Smooth muscle cell (in vitro differentiated cells): Measurements from ENCODE around the gene MKRN3. TPM values are rescaled to one million over a fixed set of nuclear protein-coding genes. Genes with fewer than 3 reads are reported as not detected.

Source experiments
- DNase-seq: peaks from one replicate; lab custom pipeline; 2025; ENCODE audit not compliant: unreplicated experiment; lab: John Stamatoyannopoulos, UW
- H2AFZ ChIP-seq: fragments of 200-600 bp; sonication (generic); 2 replicates; pipeline ENCODE4 v1.6.0; 2016; ENCODE audit warnings: antibody characterized with exemption, low read depth, mild to moderate bottlenecking
- H3F3A ChIP-seq: fragments of 200-600 bp; sonication (generic); 2 replicates; pipeline ENCODE4 v1.6.0; 2017; ENCODE audit warnings: antibody characterized with exemption, low read depth
- H3K27ac ChIP-seq: fragments of 200-600 bp; sonication (generic); 2 replicates; pipeline ENCODE4 v1.5.1; 2016; ENCODE audit warnings: low read depth, mild to moderate bottlenecking
- H3K27me3 ChIP-seq: fragments of 200-600 bp; sonication (generic); 2 replicates; pipeline ENCODE4 v1.6.1; 2016; ENCODE audit warnings: low read depth, mild to moderate bottlenecking
- H3K36me3 ChIP-seq: fragments of 200-600 bp; sonication (generic); 2 replicates; pipeline ENCODE4 v1.5.1; 2016; ENCODE audit warnings: low read depth
- H3K4me1 ChIP-seq: fragments of 200-600 bp; sonication (generic); 2 replicates; pipeline ENCODE4 v1.5.1; 2016; ENCODE audit warnings: low read depth
- H3K4me2 ChIP-seq: fragments of 200-600 bp; sonication (generic); 2 replicates; pipeline ENCODE4 v1.6.0; 2016; ENCODE audit warnings: mild to moderate bottlenecking
- H3K4me3 ChIP-seq: fragments of 200-600 bp; sonication (generic); 2 replicates; pipeline ENCODE4 v1.5.1; 2016; ENCODE audit warnings: mild to moderate bottlenecking
- H3K79me2 ChIP-seq: fragments of 200-600 bp; sonication (generic); 2 replicates; pipeline ENCODE4 v1.6.0; 2016; ENCODE audit warnings: low read depth, mild to moderate bottlenecking
- H3K9ac ChIP-seq: fragments of 200-600 bp; sonication (generic); 2 replicates; pipeline ENCODE4 v1.6.0; 2016; ENCODE audit warnings: low read depth
- H3K9me3 ChIP-seq: fragments of 200-600 bp; sonication (generic); replicated peaks from 2 replicates; pipeline ENCODE4 v1.5.1; 2016; ENCODE audit warnings: low read depth
- H4K20me1 ChIP-seq: fragments of 200-600 bp; sonication (generic); 2 replicates; pipeline ENCODE4 v1.6.0; 2016; ENCODE audit warnings: low read depth
- WGBS: methylation state at CpG from one replicate; pipeline ENCODE4 v1.1.7; 2016; ENCODE audit warnings: low lambda C conversion rate; 5-methylcytosine and 5-hydroxymethylcytosine counted together
- polyA plus RNA-seq: library from polyadenylated mRNA; unstranded; fragments of >200 nt; fragmentation: Nextera tagmentation; extraction: Ambion mirVana; gene quantifications from 2 replicates; pipeline ENCODE4 v1.2.1, GENCODE V29; 2016
- total RNA-seq: library from RNA; depleted of rRNA; stranded (reverse); fragments of >200 nt; gene quantifications from 2 replicates; pipeline ENCODE4 v1.2.3, GENCODE V29; 2014
- TF ChIP-seq, protein P1 (sequence below): fragments of 200-600 bp; sonication (generic); IDR thresholded peaks from 2 replicates; pipeline ENCODE4 v1.5.1; 2017; ENCODE audit warnings: borderline replicate concordance, mild to moderate bottlenecking, antibody characterized with exemption; ENCODE audit not compliant: insufficient read depth, poor library complexity, severe bottlenecking

MKRN3 gene
- total and polyA plus RNA-seq, 2 experiments from 2014 or later, result not detected

DNA sequence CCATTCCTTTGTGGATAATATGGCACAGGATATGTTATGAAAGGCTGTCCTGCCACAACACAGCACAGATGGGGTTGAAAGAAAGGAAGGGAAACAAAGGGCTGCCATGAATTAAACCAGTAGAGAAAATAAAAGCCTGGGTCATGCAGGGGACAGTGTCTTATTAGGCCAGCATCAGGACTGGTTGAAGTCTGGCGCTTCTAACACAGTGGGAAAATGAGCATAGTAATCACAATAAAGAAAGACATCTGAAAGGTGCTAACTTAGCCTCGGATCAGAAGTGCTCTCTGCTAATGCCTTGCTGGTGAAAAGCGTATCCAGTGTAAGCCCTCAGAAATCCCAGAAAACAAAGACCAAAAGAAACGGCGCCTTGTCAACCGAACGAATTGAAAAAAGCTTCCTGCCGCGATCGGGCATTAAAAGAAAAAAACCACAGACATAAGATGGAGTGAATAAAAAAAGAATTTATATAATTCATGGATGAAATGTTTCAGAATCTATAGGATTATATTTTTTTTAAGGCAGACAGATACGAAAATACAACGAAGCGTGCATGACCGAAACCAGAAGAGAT lies 566 bp upstream of the MKRN3 start:
- H3K9ac ChIP-seq, result no peak overlapping the region
- no peaks in the 10 kb centered on the region for H3K27me3 ChIP-seq
- TF ChIP-seq, protein P1, sequence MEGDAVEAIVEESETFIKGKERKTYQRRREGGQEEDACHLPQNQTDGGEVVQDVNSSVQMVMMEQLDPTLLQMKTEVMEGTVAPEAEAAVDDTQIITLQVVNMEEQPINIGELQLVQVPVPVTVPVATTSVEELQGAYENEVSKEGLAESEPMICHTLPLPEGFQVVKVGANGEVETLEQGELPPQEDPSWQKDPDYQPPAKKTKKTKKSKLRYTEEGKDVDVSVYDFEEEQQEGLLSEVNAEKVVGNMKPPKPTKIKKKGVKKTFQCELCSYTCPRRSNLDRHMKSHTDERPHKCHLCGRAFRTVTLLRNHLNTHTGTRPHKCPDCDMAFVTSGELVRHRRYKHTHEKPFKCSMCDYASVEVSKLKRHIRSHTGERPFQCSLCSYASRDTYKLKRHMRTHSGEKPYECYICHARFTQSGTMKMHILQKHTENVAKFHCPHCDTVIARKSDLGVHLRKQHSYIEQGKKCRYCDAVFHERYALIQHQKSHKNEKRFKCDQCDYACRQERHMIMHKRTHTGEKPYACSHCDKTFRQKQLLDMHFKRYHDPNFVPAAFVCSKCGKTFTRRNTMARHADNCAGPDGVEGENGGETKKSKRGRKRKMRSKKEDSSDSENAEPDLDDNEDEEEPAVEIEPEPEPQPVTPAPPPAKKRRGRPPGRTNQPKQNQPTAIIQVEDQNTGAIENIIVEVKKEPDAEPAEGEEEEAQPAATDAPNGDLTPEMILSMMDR, result no peak
- no peaks in the 10 kb centered on the region for H3K36me3 ChIP-seq
- no peak overlapping the region for H3K4me2 ChIP-seq
- WGBS, result 94% methylated on average over 14 of the region's 14 CpGs
- no peak overlapping the region for H3K27ac ChIP-seq
- H3K4me3 ChIP-seq, result no peak overlapping the region
- DNase-seq, result no peak
- H3K9me3 ChIP-seq, result no peaks in the 10 kb centered on the region
- H3K79me2 ChIP-seq, result no peaks in the 10 kb centered on the region
- H2AFZ ChIP-seq, result no peak overlapping the region
- no peaks in the 10 kb centered on the region for H3K4me1 ChIP-seq
- H4K20me1 ChIP-seq, result no peaks in the 10 kb centered on the region
- H3F3A ChIP-seq, result no peaks in the 10 kb centered on the region

DNA sequence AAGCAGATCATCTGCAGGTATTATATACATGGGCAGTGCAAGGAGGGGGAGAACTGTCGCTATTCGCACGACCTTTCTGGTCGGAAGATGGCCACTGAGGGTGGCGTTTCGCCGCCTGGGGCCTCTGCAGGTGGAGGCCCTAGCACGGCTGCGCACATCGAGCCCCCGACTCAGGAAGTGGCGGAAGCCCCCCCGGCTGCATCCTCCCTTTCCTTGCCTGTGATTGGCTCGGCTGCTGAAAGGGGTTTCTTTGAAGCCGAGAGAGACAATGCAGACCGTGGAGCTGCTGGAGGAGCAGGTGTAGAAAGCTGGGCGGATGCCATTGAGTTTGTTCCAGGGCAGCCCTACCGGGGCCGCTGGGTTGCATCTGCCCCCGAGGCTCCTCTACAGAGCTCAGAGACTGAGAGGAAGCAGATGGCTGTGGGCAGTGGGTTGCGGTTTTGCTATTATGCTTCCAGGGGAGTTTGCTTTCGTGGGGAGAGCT lies 639 bp downstream of the MKRN3 start:
- no peaks in the 10 kb centered on the region for H3K4me1 ChIP-seq
- no peak overlapping the region for H2AFZ ChIP-seq
- H3K79me2 ChIP-seq, result no peaks in the 10 kb centered on the region
- DNase-seq, result no peak
- 86% methylated on average over 22 of the region's 22 CpGs for WGBS
- H4K20me1 ChIP-seq, result no peaks in the 10 kb centered on the region
- H3F3A ChIP-seq, result no peaks in the 10 kb centered on the region
- TF ChIP-seq, protein P1, result no peak
- H3K9ac ChIP-seq, result no peak overlapping the region
- H3K4me3 ChIP-seq, result no peak overlapping the region
- H3K36me3 ChIP-seq, result no peaks in the 10 kb centered on the region
- H3K27me3 ChIP-seq, result no peaks in the 10 kb centered on the region
- H3K27ac ChIP-seq, result no peak overlapping the region
- H3K9me3 ChIP-seq, result no peaks in the 10 kb centered on the region
- H3K4me2 ChIP-seq, result no peak overlapping the region

DNA sequence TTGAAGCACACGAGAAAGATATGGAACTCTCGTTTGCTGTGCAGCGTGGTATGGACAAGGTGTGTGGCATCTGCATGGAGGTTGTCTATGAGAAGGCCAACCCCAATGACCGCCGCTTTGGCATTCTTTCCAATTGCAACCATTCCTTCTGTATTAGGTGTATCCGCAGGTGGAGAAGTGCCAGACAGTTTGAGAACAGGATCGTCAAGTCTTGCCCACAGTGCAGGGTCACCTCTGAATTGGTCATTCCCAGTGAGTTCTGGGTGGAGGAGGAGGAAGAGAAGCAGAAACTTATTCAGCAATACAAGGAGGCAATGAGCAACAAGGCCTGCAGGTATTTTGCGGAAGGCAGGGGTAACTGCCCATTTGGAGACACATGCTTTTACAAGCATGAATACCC lies 1.2 kb downstream of the MKRN3 start:
- Histone ChIP-seq H4K20me1 (no peaks in the 10 kb centered on the region), H3K27ac (no peak overlapping the region), H2AFZ (no peak overlapping the region), H3K4me1 (no peaks in the 10 kb centered on the region), H3K9me3 (no peaks in the 10 kb centered on the region), H3K27me3 (no peaks in the 10 kb centered on the region), H3K9ac (no peak overlapping the region), H3F3A (no peaks in the 10 kb centered on the region), H3K79me2 (no peaks in the 10 kb centered on the region), H3K4me2 (no peak overlapping the region), H3K36me3 (no peaks in the 10 kb centered on the region), H3K4me3 (no peak overlapping the region)
- DNase-seq, result no peak
- 86% methylated on average over 8 of the region's 8 CpGs for WGBS
- TF ChIP-seq, protein P1, result no peak

DNA sequence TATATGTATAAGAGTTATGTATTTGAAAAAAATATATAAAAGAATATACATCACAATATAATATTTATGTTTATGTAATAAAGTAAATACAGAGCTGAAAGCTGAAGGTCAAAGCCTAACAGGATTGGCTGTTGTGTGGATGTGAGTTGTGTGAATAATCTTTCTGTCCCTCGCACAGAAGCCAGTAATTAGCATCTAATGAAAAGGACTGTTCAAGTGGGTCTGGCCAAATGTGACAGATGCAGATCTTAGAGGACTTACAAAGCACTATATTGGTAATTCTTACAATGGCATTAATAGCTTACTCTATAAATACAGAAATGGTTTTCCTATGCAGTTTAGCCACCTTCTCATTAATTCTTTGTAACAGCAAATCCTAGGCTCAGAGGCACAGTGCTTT lies 2.4 kb downstream of the MKRN3 start:
- no peak for DNase-seq
- TF ChIP-seq, protein P1, result no peak
- Histone ChIP-seq H3K27me3 (no peaks in the 10 kb centered on the region), H3K4me3 (no peak overlapping the region), H3K9me3 (no peaks in the 10 kb centered on the region), H3K36me3 (no peaks in the 10 kb centered on the region), H3K4me2 (no peak overlapping the region), H3K9ac (no peak overlapping the region), H3K27ac (no peak overlapping the region), H3F3A (no peaks in the 10 kb centered on the region), H3K4me1 (no peaks in the 10 kb centered on the region), H4K20me1 (no peaks in the 10 kb centered on the region), H3K79me2 (no peaks in the 10 kb centered on the region), H2AFZ (no peak overlapping the region)
- 72% methylated on average over 1 of the region's 1 CpG for WGBS
